H9 (cell line): Measurements from ENCODE around the gene VAV3. TPM values are rescaled to one million over a fixed set of nuclear protein-coding genes. Genes with fewer than 3 reads are reported as not detected.

Experiments
- DNase-seq: peaks from one replicate; pipeline ENCODE4 v3.0.0-alpha.2; 2017
- H2AFZ ChIP-seq: one replicate; pipeline ENCODE4 v1.6.1; 2013; ENCODE audit warnings: mild to moderate bottlenecking, low read length, control low read depth, moderate library complexity
- H2AK5ac ChIP-seq: 2 replicates; pipeline ENCODE4 v1.6.1; 2013; ENCODE audit warnings: low read length, control low read depth, mixed read lengths; ENCODE audit not compliant: insufficient read length
- H2BK120ac ChIP-seq: one replicate; pipeline ENCODE4 v1.6.1; 2013; ENCODE audit warnings: low read depth, mild to moderate bottlenecking, low read length, control low read depth, inconsistent platforms; ENCODE audit not compliant: poor library complexity, severe bottlenecking
- H2BK12ac ChIP-seq: 2 replicates; pipeline ENCODE4 v1.6.1; 2013; ENCODE audit warnings: low read length, control low read depth, mixed read lengths, low read depth; ENCODE audit not compliant: insufficient read length
- H2BK15ac ChIP-seq: 2 replicates; pipeline ENCODE4 v1.6.1; 2013; ENCODE audit warnings: low read depth, low read length, control low read depth
- H2BK20ac ChIP-seq: one replicate; pipeline ENCODE4 v1.6.1; 2013; ENCODE audit warnings: low read depth, mild to moderate bottlenecking, low read length, control low read depth, inconsistent platforms; ENCODE audit not compliant: poor library complexity, severe bottlenecking
- H2BK5ac ChIP-seq: 2 replicates; pipeline ENCODE4 v1.6.1; 2013; ENCODE audit warnings: low read length, control low read depth, mixed read lengths; ENCODE audit not compliant: insufficient read length
- H3K14ac ChIP-seq: 2 replicates; pipeline ENCODE4 v1.6.1; 2013; ENCODE audit warnings: low read length, control low read depth; ENCODE audit not compliant: insufficient read depth
- H3K18ac ChIP-seq: 2 replicates; pipeline ENCODE4 v1.6.1; 2013; ENCODE audit warnings: low read depth, mild to moderate bottlenecking, mixed read lengths, low read length, control low read depth; ENCODE audit not compliant: insufficient read length
- H3K23ac ChIP-seq: 2 replicates; pipeline ENCODE4 v1.6.1; 2013; ENCODE audit warnings: low read length, control low read depth, mixed read lengths, low read depth; ENCODE audit not compliant: insufficient read length
- H3K23me2 ChIP-seq: 2 replicates; pipeline ENCODE4 v1.6.1; 2013; ENCODE audit warnings: low read depth, mild to moderate bottlenecking, mixed read lengths, low read length, control low read depth; ENCODE audit not compliant: insufficient read length, poor library complexity, severe bottlenecking
- H3K27ac ChIP-seq: 2 replicates; pipeline ENCODE4 v1.5.1; 2013; ENCODE audit warnings: low read length, control low read depth, mixed read lengths, low read depth; ENCODE audit not compliant: insufficient read length
- H3K27me3 ChIP-seq: 2 replicates; pipeline ENCODE4 v1.6.1; 2013; ENCODE audit warnings: low read length, control low read depth, inconsistent platforms; ENCODE audit not compliant: insufficient read depth
- H3K4ac ChIP-seq: 2 replicates; pipeline ENCODE4 v1.6.1; 2013; ENCODE audit warnings: low read depth, mild to moderate bottlenecking, control low read depth, inconsistent platforms, low read length, moderate library complexity
- H3K4me1 ChIP-seq: 2 replicates; pipeline ENCODE4 v1.6.1; 2013; ENCODE audit warnings: low read length, control low read depth, inconsistent platforms; ENCODE audit not compliant: insufficient read depth
- H3K4me2 ChIP-seq: 2 replicates; pipeline ENCODE4 v1.6.1; 2013; ENCODE audit warnings: low read length, control low read depth, mixed read lengths; ENCODE audit not compliant: insufficient read length, insufficient read depth
- H3K56ac ChIP-seq: 2 replicates; pipeline ENCODE4 v1.6.1; 2013; ENCODE audit warnings: low read depth, mild to moderate bottlenecking, mixed read lengths, low read length, control low read depth; ENCODE audit not compliant: insufficient read length
- H3K79me1 ChIP-seq: 2 replicates; pipeline ENCODE4 v1.6.1; 2013; ENCODE audit warnings: low read depth, mild to moderate bottlenecking, moderate library complexity, low read length, control low read depth, inconsistent platforms; ENCODE audit not compliant: insufficient read depth, poor library complexity, severe bottlenecking
- H3K79me2 ChIP-seq: 2 replicates; pipeline ENCODE4 v1.6.1; 2013; ENCODE audit warnings: low read length, control low read depth, inconsistent platforms; ENCODE audit not compliant: insufficient read depth
- H3K9ac ChIP-seq: 2 replicates; pipeline ENCODE4 v1.6.1; 2013; ENCODE audit warnings: low read length, control low read depth, mixed read lengths; ENCODE audit not compliant: insufficient read length; ENCODE audit errors: extremely low read depth
- H3K9me3 ChIP-seq: one replicate; pipeline ENCODE4 v1.6.1; 2013; ENCODE audit warnings: low read depth, low read length, inconsistent platforms; ENCODE audit not compliant: control insufficient read depth
- H3T11ph ChIP-seq: one replicate; pipeline ENCODE4 v1.6.1; 2013; ENCODE audit warnings: mild to moderate bottlenecking, low read length, control low read depth, inconsistent platforms
- H4K20me1 ChIP-seq: one replicate; pipeline ENCODE4 v1.6.1; 2013; ENCODE audit not compliant: control insufficient read depth, insufficient read length, insufficient read depth
- H4K5ac ChIP-seq: 2 replicates; pipeline ENCODE4 v1.6.1; 2013; ENCODE audit warnings: low read depth, mild to moderate bottlenecking, mixed read lengths, low read length, control low read depth; ENCODE audit not compliant: insufficient read length
- H4K8ac ChIP-seq: replicated peaks from 2 replicates; pipeline ENCODE4 v1.6.1; 2013; ENCODE audit warnings: low read length, control low read depth, mixed read lengths, low read depth; ENCODE audit not compliant: insufficient read length
- H4K91ac ChIP-seq: 2 replicates; pipeline ENCODE4 v1.6.1; 2013; ENCODE audit warnings: low read depth, mild to moderate bottlenecking, moderate library complexity, mixed read lengths, low read length, control low read depth; ENCODE audit not compliant: insufficient read length
- H3K27ac Mint-ChIP-seq, 3 experiments: 2 replicates in 2 of 3; 3 replicates in 1 of 3; pipeline ENCODE4 v1.8.0; 2020 to 2021; ENCODE audit warnings: mixed read lengths in 3 of 3, mild to moderate bottlenecking in 1 of 3, moderate library complexity in 1 of 3
- H3K27me3 Mint-ChIP-seq: 2 replicates; pipeline ENCODE4 v1.8.0; 2021; ENCODE audit warnings: low read depth, mild to moderate bottlenecking, moderate library complexity, mixed read lengths
- H3K36me3 Mint-ChIP-seq, 3 experiments: 2 replicates in 2 of 3; 3 replicates in 1 of 3; pipeline ENCODE4 v1.8.0; 2020 to 2021; ENCODE audit warnings: low read depth in 3 of 3, mixed read lengths in 3 of 3; ENCODE audit not compliant: insufficient read depth in 1 of 3
- H3K4me1 Mint-ChIP-seq, 2 experiments: 2 replicates each; pipeline ENCODE4 v1.8.0; 2020; ENCODE audit warnings: mixed read lengths in 2 of 2
- H3K4me3 Mint-ChIP-seq, 2 experiments: 2 replicates in 1 of 2; 3 replicates in 1 of 2; pipeline ENCODE4 v1.8.0; 2020 to 2021; ENCODE audit warnings: mild to moderate bottlenecking in 2 of 2, mixed read lengths in 2 of 2, moderate library complexity in 1 of 2
- H3K9me3 Mint-ChIP-seq, 2 experiments: 2 replicates in 1 of 2; 3 replicates in 1 of 2; pipeline ENCODE4 v1.8.0; 2020; ENCODE audit warnings: mild to moderate bottlenecking in 2 of 2, mixed read lengths in 2 of 2, moderate library complexity in 1 of 2
- total RNA-seq: library from RNA; stranded (reverse); gene quantifications from 2 replicates; pipeline ENCODE4 v1.2.1, GENCODE V29; 2021
- TF ChIP-seq, protein P1 (sequence below): fragments of 200-600 bp; sonication (generic); conservative IDR thresholded peaks from 3 replicates; pipeline ENCODE4 v1.8.0; 2021; ENCODE audit warnings: antibody characterized with exemption, mild to moderate bottlenecking

VAV3 gene
- total RNA-seq, 1 experiment from 2014 or later: 5.1 TPM

- H3K27me3 Mint-ChIP-seq: no peaks in the 10 kb centered on the region
- Histone ChIP-seq H4K8ac (no peak overlapping the region), H3K4ac (no peak overlapping the region), H3K4me1 (no peaks in the 10 kb centered on the region), H3K9me3 (no peaks in the 10 kb centered on the region), H2BK12ac (no peak overlapping the region), H4K20me1 (no peaks in the 10 kb centered on the region), H2AK5ac (no peak overlapping the region), H4K5ac (no peak overlapping the region), H3K79me1 (no peaks in the 10 kb centered on the region), H3K23ac (no peak overlapping the region), H3K27me3 (no peaks in the 10 kb centered on the region), H4K91ac (no peak overlapping the region), H3K79me2 (no peaks in the 10 kb centered on the region), H3K27ac (no peak overlapping the region), H3K9ac (no peak overlapping the region), H2AFZ (no peak overlapping the region), H3K18ac (no peak overlapping the region), H2BK120ac (no peak overlapping the region), H2BK20ac (no peak overlapping the region), H3K56ac (no peak overlapping the region), H3K23me2 (no peaks in the 10 kb centered on the region), H3K14ac (no peak overlapping the region), H2BK15ac (no peak overlapping the region), H3T11ph (no peak overlapping the region), H3K4me2 (no peak overlapping the region), H2BK5ac (no peak overlapping the region)
- peaks cover 4% of the 10 kb centered on the region in 2 experiments for H3K9me3 Mint-ChIP-seq
- H3K36me3 Mint-ChIP-seq: peaks cover 0 to 10% (median 0%) of the 10 kb centered on the region in 3 experiments; a peak in 3 of 7 replicates
- no peak overlapping the region for H3K27ac Mint-ChIP-seq
- TF ChIP-seq, protein P1, sequence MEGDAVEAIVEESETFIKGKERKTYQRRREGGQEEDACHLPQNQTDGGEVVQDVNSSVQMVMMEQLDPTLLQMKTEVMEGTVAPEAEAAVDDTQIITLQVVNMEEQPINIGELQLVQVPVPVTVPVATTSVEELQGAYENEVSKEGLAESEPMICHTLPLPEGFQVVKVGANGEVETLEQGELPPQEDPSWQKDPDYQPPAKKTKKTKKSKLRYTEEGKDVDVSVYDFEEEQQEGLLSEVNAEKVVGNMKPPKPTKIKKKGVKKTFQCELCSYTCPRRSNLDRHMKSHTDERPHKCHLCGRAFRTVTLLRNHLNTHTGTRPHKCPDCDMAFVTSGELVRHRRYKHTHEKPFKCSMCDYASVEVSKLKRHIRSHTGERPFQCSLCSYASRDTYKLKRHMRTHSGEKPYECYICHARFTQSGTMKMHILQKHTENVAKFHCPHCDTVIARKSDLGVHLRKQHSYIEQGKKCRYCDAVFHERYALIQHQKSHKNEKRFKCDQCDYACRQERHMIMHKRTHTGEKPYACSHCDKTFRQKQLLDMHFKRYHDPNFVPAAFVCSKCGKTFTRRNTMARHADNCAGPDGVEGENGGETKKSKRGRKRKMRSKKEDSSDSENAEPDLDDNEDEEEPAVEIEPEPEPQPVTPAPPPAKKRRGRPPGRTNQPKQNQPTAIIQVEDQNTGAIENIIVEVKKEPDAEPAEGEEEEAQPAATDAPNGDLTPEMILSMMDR: no peak
- H3K4me1 Mint-ChIP-seq: no peaks in the 10 kb centered on the region
- H3K4me3 Mint-ChIP-seq: no peak overlapping the region
- no peak for DNase-seq
Observed at GRCh38 chr1:107617456-107617855, 347.5 kb downstream of the VAV3 start.
